ENCODE data around the gene BIN1.
"Not testable (repeated sequence)": the region's sequence is repeated elsewhere in the genome, so short reads cannot be mapped to it uniquely, and the experiment has no call there.

Gene BIN1

DNA sequence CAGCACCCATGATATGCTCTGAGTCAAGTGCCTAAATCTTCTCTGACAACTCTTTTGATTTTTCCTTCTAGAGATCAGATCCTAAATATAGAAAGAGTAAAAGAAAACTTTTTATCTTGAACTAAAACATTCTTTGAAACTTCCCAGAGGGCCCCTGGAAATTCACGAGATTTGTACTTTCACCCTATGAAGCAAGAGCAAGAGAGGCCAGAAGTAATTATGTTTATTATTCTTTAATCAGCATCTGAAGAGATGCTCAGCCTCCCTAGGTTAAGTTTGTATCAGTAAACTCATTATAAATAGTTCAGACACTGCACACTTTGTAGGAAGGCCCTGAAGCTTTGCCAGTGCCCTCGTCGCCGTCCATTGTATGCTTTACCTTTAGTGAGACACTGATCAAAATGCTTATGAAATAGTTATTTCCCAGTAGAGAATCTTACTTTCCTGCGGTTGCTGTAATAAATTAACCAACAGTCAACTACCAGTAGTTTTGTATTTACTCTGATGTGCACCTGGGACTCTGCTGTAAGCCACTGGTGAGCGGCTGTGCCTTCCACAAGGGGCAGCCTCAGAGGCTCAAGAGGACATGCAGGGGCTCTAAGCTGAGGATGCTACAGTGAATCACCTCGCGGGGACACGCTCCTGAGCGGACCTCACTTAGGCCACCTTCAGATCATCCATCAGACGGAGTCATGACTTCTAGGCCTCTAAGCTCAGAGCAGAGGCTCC lies 71.9 kb downstream of the BIN1 start:
- Mint-ChIP-seq H3K4me1 (peaks cover 10% of the 10 kb centered on the region), H3K27me3 (no peaks in the 10 kb centered on the region)

DNA sequence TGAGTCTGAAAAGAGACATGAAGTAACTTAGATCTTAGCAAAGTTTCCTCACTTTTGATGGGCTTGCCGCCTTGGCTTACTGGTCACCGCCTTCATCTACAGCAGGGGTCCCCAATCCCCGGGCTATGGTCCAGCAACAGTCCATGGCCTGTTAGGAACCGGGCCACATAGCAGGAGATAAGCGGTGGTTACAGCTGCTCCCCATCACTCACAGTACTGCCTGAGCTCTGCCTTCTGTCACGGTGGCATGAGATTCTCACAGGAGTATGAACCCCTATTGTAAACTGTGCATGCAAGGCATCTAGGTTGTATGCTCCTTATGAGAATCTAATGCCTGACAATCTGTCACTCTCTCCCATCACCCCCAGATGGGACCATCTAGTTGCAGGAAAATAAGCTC lies 72.9 kb downstream of the BIN1 start:
- no peak for ATAC-seq
- Mint-ChIP-seq H3K36me3 (no peaks in the 10 kb centered on the region), H3K27ac (no peak overlapping the region), H3K4me3 (no peak overlapping the region), H3K27me3 (peaks cover 10% of the 10 kb centered on the region), H3K9me3 (no peaks in the 10 kb centered on the region), H3K4me1 (peaks cover under 1% of the 10 kb centered on the region)

More for the DNA sequence above, 71.9 kb downstream of the BIN1 start:
- Mint-ChIP-seq H3K27ac (no peak overlapping the region), H3K36me3 (no peaks in the 10 kb centered on the region), H3K4me3 (no peak overlapping the region), H3K9me3 (no peaks in the 10 kb centered on the region)
- ATAC-seq = no peak

DNA sequence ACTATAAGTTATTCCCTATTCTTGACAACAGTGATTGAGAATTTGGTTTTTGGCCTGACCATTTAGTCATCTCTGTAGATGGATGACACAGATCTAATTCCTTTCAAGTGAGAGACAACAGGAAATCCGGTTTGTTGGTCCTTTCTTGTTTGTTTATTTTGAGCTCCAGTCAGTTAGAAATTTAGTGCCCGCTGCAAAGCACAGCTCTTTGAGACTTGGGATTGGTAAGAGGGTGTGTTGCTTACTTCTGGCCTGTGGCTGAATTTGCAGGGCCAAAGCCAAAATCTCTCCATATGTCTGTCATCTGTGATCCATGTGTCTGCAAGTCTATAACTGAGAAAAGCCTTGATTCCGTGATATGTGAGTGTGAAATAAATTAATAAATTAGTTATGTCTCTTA lies 74.3 kb downstream of the BIN1 start:
- H3K27ac Mint-ChIP-seq = no peak overlapping the region
- H3K36me3 Mint-ChIP-seq = no peaks in the 10 kb centered on the region
- no peak overlapping the region for H3K4me3 Mint-ChIP-seq
- H3K4me1 Mint-ChIP-seq = no peaks in the 10 kb centered on the region
- no peak for ATAC-seq
- H3K27me3 Mint-ChIP-seq = peaks cover 24% of the 10 kb centered on the region
- no peaks in the 10 kb centered on the region for H3K9me3 Mint-ChIP-seq

GRCh38 chr2:127029350-127030051 lies 77.5 kb downstream of the BIN1 start:
- peaks cover 46% of the 10 kb centered on the region for H3K27me3 Mint-ChIP-seq
- H3K4me3 Mint-ChIP-seq = no peak overlapping the region
- no peaks in the 10 kb centered on the region for H3K9me3 Mint-ChIP-seq
- no peak for ATAC-seq
- H3K36me3 Mint-ChIP-seq = no peaks in the 10 kb centered on the region
- peaks cover 19% of the 10 kb centered on the region for H3K4me1 Mint-ChIP-seq
- H3K27ac Mint-ChIP-seq = no peak overlapping the region

DNA sequence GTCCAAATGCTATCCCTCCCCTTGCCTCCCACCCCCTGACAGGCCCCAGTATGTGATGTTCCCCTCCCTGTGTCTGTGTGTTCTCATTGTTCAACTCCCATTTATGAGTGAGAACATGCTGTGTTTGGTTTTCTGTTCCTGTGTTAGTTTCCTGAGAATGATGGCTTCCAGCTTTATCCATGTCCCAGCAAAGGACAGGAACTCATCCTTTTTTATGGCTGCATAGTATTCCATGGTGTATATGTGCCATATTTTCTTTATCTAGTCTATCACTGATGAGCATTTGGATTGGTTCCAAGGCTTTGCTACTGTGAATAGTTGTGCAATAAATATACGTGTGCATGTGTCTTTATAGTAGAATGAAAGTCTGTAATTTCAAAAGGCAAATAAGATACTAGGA lies 78.2 kb downstream of the BIN1 start:
- not testable (repeated sequence) for ATAC-seq, H3K36me3 Mint-ChIP-seq, H3K9me3 Mint-ChIP-seq, H3K27ac Mint-ChIP-seq, H3K4me3 Mint-ChIP-seq
- peaks cover 53% of the 10 kb centered on the region for H3K27me3 Mint-ChIP-seq
- peaks cover 21% of the 10 kb centered on the region for H3K4me1 Mint-ChIP-seq

DNA sequence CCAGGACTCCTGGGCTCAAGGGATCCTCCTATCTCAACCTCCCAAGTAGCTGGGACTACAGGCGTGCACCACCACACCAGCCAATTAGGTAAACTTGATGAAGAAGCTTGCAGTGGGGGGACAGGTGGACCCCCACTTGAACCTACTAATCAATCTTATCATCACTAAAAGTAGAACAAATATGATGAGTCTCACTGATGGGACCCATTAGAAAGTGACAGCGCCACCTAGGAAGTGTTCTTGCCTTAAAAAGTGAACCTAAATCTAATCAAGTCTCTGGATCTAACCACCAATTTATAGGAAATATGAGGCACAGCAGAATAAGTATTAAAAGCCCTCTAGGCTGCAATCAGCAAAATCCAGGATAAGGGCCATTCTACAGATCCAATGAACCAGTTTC lies 79.2 kb downstream of the BIN1 start:
- Mint-ChIP-seq H3K27ac (no peak overlapping the region), H3K27me3 (peaks cover 57% of the 10 kb centered on the region), H3K4me1 (peaks cover 21% of the 10 kb centered on the region), H3K36me3 (no peaks in the 10 kb centered on the region), H3K9me3 (peaks cover 7% of the 10 kb centered on the region), H3K4me3 (no peak overlapping the region)
- no peak for ATAC-seq

DNA sequence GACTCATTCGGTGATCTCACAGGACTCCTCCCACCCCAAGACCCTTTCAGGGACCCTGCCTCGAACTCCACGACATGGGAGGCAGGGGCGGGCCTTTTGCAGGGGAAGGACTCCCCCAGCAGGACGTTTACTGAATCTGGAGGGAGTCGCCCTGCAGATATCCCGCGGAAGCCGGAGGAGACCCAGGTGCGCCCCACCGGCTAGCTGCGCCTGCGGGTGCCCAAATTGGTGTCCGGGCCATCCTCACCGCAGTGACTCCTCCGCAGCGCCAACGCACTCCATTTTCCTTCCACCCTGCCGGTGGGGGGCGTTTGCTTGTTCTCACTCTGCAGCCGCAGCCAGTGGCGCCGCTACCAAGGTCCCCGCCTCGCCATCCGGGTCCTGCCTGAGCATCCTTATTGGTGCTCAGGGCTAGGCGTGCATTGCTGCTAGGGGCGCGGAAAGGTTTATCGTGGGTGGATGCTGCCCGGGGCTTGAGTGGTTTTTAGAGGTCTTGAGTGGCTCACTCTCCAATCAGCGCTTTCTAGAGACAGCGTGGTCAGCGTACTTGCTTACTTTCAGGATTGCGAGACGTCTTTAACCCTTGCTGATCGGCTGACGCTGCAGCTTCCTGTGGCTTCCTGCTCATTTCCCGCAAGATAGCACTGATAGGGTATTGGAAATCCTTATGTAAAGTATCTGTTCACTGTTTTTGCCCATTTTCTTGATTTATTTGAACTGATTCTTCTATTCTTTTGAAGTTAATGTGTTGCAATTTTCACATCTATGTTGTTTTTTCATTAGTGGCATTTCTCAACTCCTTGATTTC lies 81.4 kb downstream of the BIN1 start:
- H3K27me3 Mint-ChIP-seq = peaks cover 57% of the 10 kb centered on the region
- H3K9me3 Mint-ChIP-seq = peaks cover 7% of the 10 kb centered on the region
- H3K36me3 Mint-ChIP-seq = no peaks in the 10 kb centered on the region
- ATAC-seq = peak; percentile 85
- peaks cover 21% of the 10 kb centered on the region for H3K4me1 Mint-ChIP-seq
- H3K4me3 Mint-ChIP-seq = peak overlapping the region; percentile 73
- no peak overlapping the region for H3K27ac Mint-ChIP-seq

DNA sequence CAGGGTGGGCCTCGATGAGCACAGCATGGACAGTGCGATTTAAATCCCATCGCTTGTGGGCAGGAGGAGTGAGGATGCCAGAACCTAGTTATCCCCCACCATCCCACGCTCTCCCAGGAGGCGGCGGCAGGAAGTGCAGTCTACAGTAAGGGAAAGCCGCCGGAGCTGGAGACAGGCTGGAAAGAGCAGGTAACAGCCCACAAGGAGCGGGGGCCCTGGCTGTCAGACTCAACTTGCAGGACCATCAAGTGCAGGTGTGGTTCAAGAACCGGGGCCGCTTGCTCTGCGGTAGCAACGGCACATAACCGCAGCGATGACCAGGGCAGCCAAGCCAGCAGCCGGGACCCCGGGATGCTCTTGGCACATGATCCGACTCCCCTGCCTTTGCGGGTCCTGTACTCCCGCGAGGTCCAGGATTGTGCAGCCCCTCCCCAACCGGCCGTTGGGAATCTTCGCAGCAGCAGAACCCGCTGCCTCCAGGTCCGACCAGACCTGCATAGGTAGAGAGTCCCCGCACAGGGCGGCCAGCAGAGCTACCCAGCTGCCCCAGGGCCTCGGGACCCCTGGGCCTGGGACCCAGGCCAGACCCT lies 82.1 kb downstream of the BIN1 start:
- Mint-ChIP-seq H3K36me3 (no peaks in the 10 kb centered on the region), H3K4me1 (peaks cover 21% of the 10 kb centered on the region), H3K9me3 (peaks cover 7% of the 10 kb centered on the region), H3K27me3 (peaks cover 56% of the 10 kb centered on the region), H3K4me3 (peak overlapping the region; percentile 73), H3K27ac (no peak overlapping the region)
- peak; percentile 40 for ATAC-seq

GRCh38 chr2:127023504-127023903 lies 83.5 kb downstream of the BIN1 start:
- peaks cover 7% of the 10 kb centered on the region for H3K9me3 Mint-ChIP-seq
- no peak overlapping the region for H3K4me3 Mint-ChIP-seq
- no peak overlapping the region for H3K27ac Mint-ChIP-seq
- H3K36me3 Mint-ChIP-seq = no peaks in the 10 kb centered on the region
- ATAC-seq = no peak
- H3K4me1 Mint-ChIP-seq = peaks cover 21% of the 10 kb centered on the region
- H3K27me3 Mint-ChIP-seq = peaks cover 42% of the 10 kb centered on the region

DNA sequence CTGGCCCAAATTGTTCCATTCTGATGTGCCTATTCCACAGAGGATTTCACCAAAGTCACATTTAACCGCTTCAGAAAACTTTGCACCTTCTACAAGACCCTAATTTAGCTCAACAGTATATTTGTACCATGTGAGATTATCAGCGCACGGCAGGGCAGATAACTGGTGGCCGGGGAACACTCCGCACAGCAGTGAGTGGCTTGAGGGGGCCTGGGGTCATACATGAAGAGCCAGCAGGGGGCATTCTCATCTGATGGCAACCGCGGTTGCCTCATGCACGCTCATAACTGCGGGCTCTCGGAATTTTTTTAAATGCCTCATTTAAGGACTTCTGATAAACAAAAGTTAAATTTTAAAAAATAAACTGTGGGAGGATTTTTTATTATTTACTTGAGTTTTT lies 84.1 kb downstream of the BIN1 start:
- Mint-ChIP-seq H3K27ac (no peak overlapping the region), H3K4me1 (peaks cover 21% of the 10 kb centered on the region), H3K9me3 (peaks cover 7% of the 10 kb centered on the region), H3K4me3 (no peak overlapping the region), H3K36me3 (no peaks in the 10 kb centered on the region), H3K27me3 (peaks cover 35% of the 10 kb centered on the region)
- no peak for ATAC-seq

- no peak for ATAC-seq
- peaks cover 7% of the 10 kb centered on the region for H3K9me3 Mint-ChIP-seq
- H3K36me3 Mint-ChIP-seq = no peaks in the 10 kb centered on the region
- no peak overlapping the region for H3K27ac Mint-ChIP-seq
- H3K4me3 Mint-ChIP-seq = no peak overlapping the region
- H3K27me3 Mint-ChIP-seq = peaks cover 28% of the 10 kb centered on the region
- peaks cover 11% of the 10 kb centered on the region for H3K4me1 Mint-ChIP-seq
Measured at GRCh38 chr2:127020536-127020935, 86.4 kb downstream of the BIN1 start.

DNA sequence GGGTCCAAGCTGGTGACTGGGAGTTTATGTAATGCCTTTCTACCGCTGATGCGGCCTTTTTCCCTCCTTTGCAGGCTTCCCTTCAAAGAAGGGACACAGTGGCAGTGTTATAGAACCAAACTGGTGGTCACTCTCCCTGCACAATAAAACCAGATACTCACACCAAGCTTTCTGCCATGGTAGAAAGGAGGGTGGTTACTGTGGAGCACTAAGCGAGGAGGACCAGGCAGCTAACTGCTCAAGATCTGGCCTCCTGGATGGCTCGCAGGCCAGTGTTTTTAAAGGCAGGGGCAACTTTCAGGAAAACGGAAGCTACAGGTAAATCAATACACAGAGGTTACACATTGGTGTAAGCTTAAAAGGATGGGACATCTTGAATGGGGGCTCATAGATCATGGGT lies 89.4 kb downstream of the BIN1 start:
- no peak for ATAC-seq
- Mint-ChIP-seq H3K4me3 (no peak overlapping the region), H3K27ac (no peak overlapping the region), H3K9me3 (no peaks in the 10 kb centered on the region), H3K4me1 (no peaks in the 10 kb centered on the region), H3K36me3 (no peaks in the 10 kb centered on the region), H3K27me3 (peaks cover 30% of the 10 kb centered on the region)

DNA sequence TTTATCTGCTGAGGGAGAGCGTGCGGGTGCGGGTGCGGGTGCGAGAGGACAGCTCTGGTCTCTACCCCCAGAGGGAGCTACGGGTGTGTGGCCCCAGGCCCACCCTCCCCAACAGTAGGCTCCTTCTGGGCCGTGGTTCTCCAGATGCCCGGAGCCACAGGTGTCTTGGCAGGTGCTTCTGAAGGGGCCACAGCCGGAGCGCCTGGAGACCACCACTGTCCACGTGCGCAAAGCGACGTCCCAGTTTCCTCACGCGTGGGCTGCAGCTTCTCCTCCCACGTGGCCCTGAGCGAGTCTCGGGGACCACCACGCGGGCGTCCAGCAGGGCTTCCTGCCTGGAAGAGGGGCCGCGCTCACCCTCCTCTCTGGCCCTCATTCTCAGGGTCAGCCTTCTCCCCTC lies 90.6 kb downstream of the BIN1 start:
- Mint-ChIP-seq H3K4me3 (no peak overlapping the region), H3K9me3 (no peaks in the 10 kb centered on the region), H3K27me3 (peaks cover 42% of the 10 kb centered on the region), H3K36me3 (no peaks in the 10 kb centered on the region), H3K4me1 (no peaks in the 10 kb centered on the region), H3K27ac (no peak overlapping the region)
- no peak for ATAC-seq

GRCh38 chr2:127015106-127015910 lies 91.6 kb downstream of the BIN1 start:
- Mint-ChIP-seq H3K27ac (no peak overlapping the region), H3K27me3 (peaks cover 49% of the 10 kb centered on the region), H3K36me3 (no peaks in the 10 kb centered on the region), H3K4me3 (no peak overlapping the region), H3K4me1 (no peaks in the 10 kb centered on the region), H3K9me3 (no peaks in the 10 kb centered on the region)
- ATAC-seq = no peak

Measured in stimulated activated memory B cell treated with anti-CD40 and anti-IgM and Interleukin-4, amounts not matched to agents 10 μg/mL and 1 μg/mL and 100 μg/mL, for 72 hours (primary cell).